Prostate gland (tissue), 2 donors: ENCODE results near the gene SLIT1. TPM values are rescaled to one million over a fixed set of nuclear protein-coding genes. Genes with fewer than 3 reads are reported as not detected.

Experiments used
- DNase-seq: peaks from one replicate; pipeline ENCODE4 v3.0.0-alpha.2; 2019; ENCODE audit warnings: low spot score
- H3K27ac ChIP-seq, 2 donors: fragments of 200-600 bp; sonication (generic); 2 replicates each; pipeline ENCODE4 v1.5.1; 2017 to 2019
- H3K27me3 ChIP-seq: fragments of 200-600 bp; sonication (generic); replicated peaks from 2 replicates; pipeline ENCODE4 v1.5.1; 2019; ENCODE audit not compliant: insufficient read depth
- H3K36me3 ChIP-seq, 2 donors: fragments of 200-600 bp; sonication (generic); 1 replicate in 1 of 2; 2 replicates in 1 of 2; pipeline versions ENCODE4 v1.5.1 to v1.8.1; 2017 to 2019
- H3K4me1 ChIP-seq: fragments of 200-600 bp; sonication (generic); replicated peaks from 2 replicates; pipeline ENCODE4 v1.5.1; 2019
- H3K4me3 ChIP-seq, 2 donors: fragments of 200-600 bp; sonication (generic); 2 replicates each; pipeline ENCODE4 v1.5.1; 2017 to 2019
- H3K9me3 ChIP-seq: fragments of 200-600 bp; sonication (generic); 2 replicates; pipeline ENCODE4 v1.5.1; 2017
- CTCF ChIP-seq, 4 experiments: fragments of 200-600 bp in 2 of 4; fragments of 450-650 bp in 2 of 4; sonication (generic) in 2 of 4; IDR thresholded peaks; 1 replicate in 3 of 4; 2 replicates in 1 of 4; pipeline ENCODE4 v1.5.1; 2016 to 2019; ENCODE audit warnings: antibody characterized with exemption in 4 of 4, mild to moderate bottlenecking in 2 of 4, moderate library complexity in 2 of 4
- POLR2A ChIP-seq: fragments of 450-650 bp; IDR thresholded peaks from one replicate; pipeline ENCODE4 v1.6.1; 2016; ENCODE audit warnings: antibody characterized with exemption, mild to moderate bottlenecking
- POLR2AphosphoS5 ChIP-seq: sonication (generic); formaldehyde crosslinking; IDR thresholded peaks from one replicate; pipeline ENCODE4 v1.6.1; 2017; ENCODE audit warnings: antibody characterized with exemption
- WGBS: methylation state at CpG from one replicate; pipeline ENCODE4 v1.1.5; 2018; 5-methylcytosine and 5-hydroxymethylcytosine counted together
- intact Hi-C: fragments of 100-400 bp; cut with DNase I; formaldehyde crosslinking; loops from one replicate; pipeline ENCODE4 v1.14.2; 2022
- total RNA-seq, 2 donors: library from RNA; depleted of rRNA; stranded (reverse); fragments of >200 nt; gene quantifications; one replicate each; pipeline ENCODE4 v1.1.0, GENCODE V29; 2016

SLIT1 gene
- total RNA-seq, 2 donors from 2014 or later = 0.59 to 0.91 TPM

GRCh38 chr10:97063271-97063982, 122.3 kb downstream of the SLIT1 start:
- no peak for DNase-seq
- Histone ChIP-seq H3K4me3 (no peak overlapping the region), H3K4me1 (no peaks in the 10 kb centered on the region), H3K27ac (no peak overlapping the region), H3K27me3 (no peaks in the 10 kb centered on the region), H3K36me3 (no peaks in the 10 kb centered on the region), H3K9me3 (no peaks in the 10 kb centered on the region)
- 77% methylated on average over 20 of the region's 20 CpGs for WGBS
- intact Hi-C loops = no loop called here
- TF ChIP-seq POLR2AphosphoS5 = no peak
- TF ChIP-seq POLR2A = no peak
- TF ChIP-seq CTCF (IDR thresholded peaks at IDR 0.05) = no peak

- H3K4me3 ChIP-seq = no peak overlapping the region
- H3K4me1 ChIP-seq = no peaks in the 10 kb centered on the region
- no peaks in the 10 kb centered on the region for H3K36me3 ChIP-seq
- WGBS = 87% methylated on average over 7 of the region's 7 CpGs
- DNase-seq = no peak
- H3K9me3 ChIP-seq = no peaks in the 10 kb centered on the region
- H3K27me3 ChIP-seq = no peaks in the 10 kb centered on the region
- H3K27ac ChIP-seq = no peak overlapping the region
- no peak for TF ChIP-seq POLR2AphosphoS5
- no peak for TF ChIP-seq CTCF (IDR thresholded peaks at IDR 0.05)
- TF ChIP-seq POLR2A = no peak
- intact Hi-C loops = no loop called here
Observed at GRCh38 chr10:97062456-97062855, 123.3 kb downstream of the SLIT1 start.

- no peaks in the 10 kb centered on the region for H3K27me3 ChIP-seq
- no peaks in the 10 kb centered on the region for H3K4me1 ChIP-seq
- DNase-seq = no peak
- TF ChIP-seq POLR2AphosphoS5 (no peak), POLR2A (no peak), CTCF (IDR thresholded peaks at IDR 0.05) (no peak)
- H3K4me3 ChIP-seq = no peak overlapping the region
- no peaks in the 10 kb centered on the region for H3K9me3 ChIP-seq
- no peaks in the 10 kb centered on the region for H3K36me3 ChIP-seq
- WGBS = 91% methylated on average over 3 of the region's 5 CpGs
- intact Hi-C loops = no loop called here
- H3K27ac ChIP-seq = no peak overlapping the region
Observed at GRCh38 chr10:97062046-97062445, 123.7 kb downstream of the SLIT1 start.

- Histone ChIP-seq H3K36me3 (no peaks in the 10 kb centered on the region), H3K27me3 (no peaks in the 10 kb centered on the region), H3K4me1 (no peaks in the 10 kb centered on the region), H3K4me3 (no peak overlapping the region), H3K9me3 (no peaks in the 10 kb centered on the region), H3K27ac (no peak overlapping the region)
- 87% methylated on average over 2 of the region's 2 CpGs for WGBS
- intact Hi-C loops = no loop called here
- no peak for DNase-seq
- TF ChIP-seq CTCF (IDR thresholded peaks at IDR 0.05) = no peak
- TF ChIP-seq POLR2A = no peak
- TF ChIP-seq POLR2AphosphoS5 = no peak
Observed at GRCh38 chr10:97061423-97061822, 124.3 kb downstream of the SLIT1 start.

GRCh38 chr10:97060441-97061084, 125.2 kb downstream of the SLIT1 start:
- DNase-seq = no peak
- no peaks in the 10 kb centered on the region for H3K4me1 ChIP-seq
- WGBS = 92% methylated on average over 15 of the region's 15 CpGs
- H3K27ac ChIP-seq = no peak overlapping the region
- no peak for TF ChIP-seq POLR2A
- TF ChIP-seq CTCF (IDR thresholded peaks at IDR 0.05) = no peak
- no peak for TF ChIP-seq POLR2AphosphoS5
- H3K27me3 ChIP-seq = no peaks in the 10 kb centered on the region
- no peak overlapping the region for H3K4me3 ChIP-seq
- no peaks in the 10 kb centered on the region for H3K36me3 ChIP-seq
- no peaks in the 10 kb centered on the region for H3K9me3 ChIP-seq
- intact Hi-C loops = no loop called here
